H1 (cell line): Measurements from ENCODE around the gene NECTIN2. TPM values are rescaled to one million over a fixed set of nuclear protein-coding genes. Genes with fewer than 3 reads are reported as not detected.

Experiments used
- ASH2L ChIP-seq: fragments of 200-600, 300-600 bp; sonication (generic); IDR thresholded peaks from one replicate; pipeline ENCODE4 v1.7.1; 2017; ENCODE audit warnings: low read length
- ATF2 ChIP-seq: IDR thresholded peaks from 2 replicates; pipeline ENCODE4 v1.6.1; 2012; ENCODE audit warnings: low read length, inconsistent platforms
- E2F6 ChIP-seq: IDR thresholded peaks from 2 replicates; pipeline ENCODE4 v1.6.1; 2012; ENCODE audit warnings: inconsistent platforms
- EP300 ChIP-seq, 2 experiments: IDR thresholded peaks; 1 replicate in 1 of 2; 2 replicates in 1 of 2; pipeline ENCODE4 v1.6.1; 2011 to 2012; ENCODE audit warnings: low read depth in 2 of 2, low read length in 2 of 2, mild to moderate bottlenecking in 2 of 2, borderline replicate concordance in 1 of 2, inconsistent platforms in 1 of 2, moderate library complexity in 1 of 2
- JUND ChIP-seq: IDR thresholded peaks from 2 replicates; pipeline ENCODE4 v1.6.1; 2011; ENCODE audit warnings: mild to moderate bottlenecking, improper control_type of control experiment, low read length
- MAX ChIP-seq: IDR thresholded peaks from 2 replicates; pipeline ENCODE4 v1.6.1; 2012; ENCODE audit warnings: inconsistent platforms
- RBBP5 ChIP-seq: IDR thresholded peaks from 2 replicates; pipeline ENCODE4 v1.7.1; 2012; ENCODE audit warnings: low read depth, mild to moderate bottlenecking, inconsistent platforms, low read length, moderate library complexity, borderline replicate concordance
- SIN3A ChIP-seq, 2 experiments: IDR thresholded peaks in 1 of 2; conservative IDR thresholded peaks in 1 of 2; 2 replicates each; pipeline ENCODE4 v1.6.1; 2011 to 2012; ENCODE audit warnings: low read length in 2 of 2, improper control_type of control experiment in 1 of 2, low read depth in 1 of 2, mild to moderate bottlenecking in 1 of 2
- SIRT6 ChIP-seq: IDR thresholded peaks from one replicate; pipeline ENCODE4 v1.7.1; 2012; ENCODE audit warnings: low read length, inconsistent platforms
- SP1 ChIP-seq: IDR thresholded peaks from 2 replicates; pipeline ENCODE4 v1.6.1; 2011; ENCODE audit warnings: low read depth, low read length
- TAF1 ChIP-seq: IDR thresholded peaks from 2 replicates; pipeline ENCODE4 v1.6.1; 2011; ENCODE audit warnings: mild to moderate bottlenecking, low read depth, low read length
- polyA plus RNA-seq, 7 experiments: library from polyadenylated mRNA; depleted of rRNA in 3 of 7; stranded (reverse) in 5 of 7; unstranded in 2 of 7; fragments of >200 nt in 5 of 7; fragments of 200-250 nt in 2 of 7; gene quantifications; 1 replicate in 5 of 7; 2 replicates in 1 of 7; 4 replicates in 1 of 7; pipeline versions ENCODE4 v1.2.1 to v1.2.3, GENCODE V29; 2011 to 2013; ENCODE audit warnings: missing spikeins in 2 of 7, mixed read lengths in 2 of 7
- total RNA-seq: library from RNA; stranded (reverse); fragmentation: NEBNext Ultra II Directional; extraction: Animal tissue kit (Norgen Biotek cat#: 25700); gene quantifications from 2 replicates; pipeline ENCODE4 v1.2.1, GENCODE V29; 2021

Gene NECTIN2
- total and polyA plus RNA-seq, 2 of the 8 experiments (the other 6 are each of a cell fraction or from before 2014, with no cell fraction given): 184 to 237 TPM

- TF ChIP-seq SIN3A (conservative IDR thresholded peaks at IDR 0.05 in 1 of 2, IDR thresholded peaks at IDR 0.05 in 1 of 2; ENCODE audit: low read depth in 1 of 2, low read length in 2 of 2) (0 out of 4 replicates have a peak, but pooled peaks of 1 of the 2 experiments have one; percentile 45), ATF2 (0 out of 2 replicates have a peak, but pooled peaks have one; percentile 11), JUND (no peak), EP300 (IDR thresholded peaks at IDR 0.05; ENCODE audit: borderline replicate concordance in 1 of 2, low read depth in 2 of 2, low read length in 2 of 2) (peak in 1 of 2 experiments; percentile 13; a peak in 1 of 3 replicates), SIRT6 (no peak), E2F6 (no peak), RBBP5 (peak; percentile 43; the same call in 1 of the 2 replicates), SP1 (no peak), MAX (peak; percentile 4; the same call in 1 of the 2 replicates), TAF1 (0 out of 2 replicates have a peak, but pooled peaks have one; percentile 11), ASH2L (peak; percentile 88)
Observed at GRCh38 chr19:44848812-44849447, 2.8 kb downstream of the NECTIN2 start (continued).
